GM18517 (cell line): ENCODE results near the gene CLINT1.

ENCODE experiments used
- ATAC-seq: cut with Tn5 transposase; IDR thresholded peaks from one replicate; pipeline ENCODE4 v1.9.1; 2021; ENCODE audit warnings: mild to moderate bottlenecking, moderate library complexity; ENCODE audit not compliant: unreplicated experiment

Gene CLINT1

GRCh38 chr5:157821822-157822622, 36.9 kb downstream of the CLINT1 start:
- no peak for ATAC-seq

- no peak for ATAC-seq
Measured at GRCh38 chr5:157821405-157821804, 37.5 kb downstream of the CLINT1 start.

- ATAC-seq = no peak
Measured at GRCh38 chr5:157820593-157821252, 38.2 kb downstream of the CLINT1 start.

DNA sequence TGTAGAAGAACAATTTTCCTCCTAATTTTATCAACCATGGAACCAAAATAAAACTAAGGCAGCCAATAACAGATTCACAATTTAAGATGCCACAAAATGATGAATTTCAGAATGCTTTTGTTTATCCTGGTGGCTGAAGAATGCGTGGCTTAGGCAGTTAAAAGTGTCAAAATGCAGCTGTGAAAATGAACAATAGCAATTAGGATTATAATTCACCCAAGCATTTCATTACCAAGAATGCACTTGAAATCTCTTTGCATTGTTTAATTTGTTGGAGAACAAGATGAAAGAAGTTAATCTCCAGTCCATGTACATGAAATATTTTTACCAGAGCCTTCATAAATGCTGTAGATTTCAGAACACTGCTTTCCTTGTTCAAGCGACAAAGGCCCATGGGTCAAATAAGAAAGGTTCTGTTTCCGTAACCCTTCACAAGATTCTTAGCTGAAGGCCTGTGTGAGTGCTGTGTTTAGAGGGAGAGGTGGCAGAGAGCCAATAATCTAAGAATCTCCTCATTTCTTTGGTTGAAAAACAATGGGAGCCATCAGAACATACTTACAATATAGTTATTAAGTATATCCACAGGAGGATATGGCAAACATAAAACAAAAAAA, 39.3 kb downstream of the CLINT1 start:
- ATAC-seq = no peak

GRCh38 chr5:157818368-157818767, 40.6 kb downstream of the CLINT1 start:
- no peak for ATAC-seq

GRCh38 chr5:157817928-157818327, 41.0 kb downstream of the CLINT1 start:
- ATAC-seq = no peak

DNA sequence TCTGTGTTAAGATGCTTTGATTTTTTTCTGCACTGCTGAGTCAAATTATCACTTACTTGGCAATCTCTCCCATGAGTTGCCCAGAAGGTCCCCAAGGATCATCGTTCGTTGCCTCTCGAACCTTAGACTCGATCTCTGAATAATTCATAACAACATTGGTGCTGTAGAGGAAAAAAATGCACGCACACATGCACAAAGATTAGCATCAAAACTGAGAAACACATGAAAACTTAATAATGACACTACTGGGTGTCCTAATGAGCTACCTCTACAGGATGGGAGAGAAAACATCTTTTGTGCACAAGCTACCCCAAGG, 41.6 kb downstream of the CLINT1 start:
- ATAC-seq = no peak

- no peak for ATAC-seq
Measured at GRCh38 chr5:157816682-157817386, 42.1 kb downstream of the CLINT1 start.

DNA sequence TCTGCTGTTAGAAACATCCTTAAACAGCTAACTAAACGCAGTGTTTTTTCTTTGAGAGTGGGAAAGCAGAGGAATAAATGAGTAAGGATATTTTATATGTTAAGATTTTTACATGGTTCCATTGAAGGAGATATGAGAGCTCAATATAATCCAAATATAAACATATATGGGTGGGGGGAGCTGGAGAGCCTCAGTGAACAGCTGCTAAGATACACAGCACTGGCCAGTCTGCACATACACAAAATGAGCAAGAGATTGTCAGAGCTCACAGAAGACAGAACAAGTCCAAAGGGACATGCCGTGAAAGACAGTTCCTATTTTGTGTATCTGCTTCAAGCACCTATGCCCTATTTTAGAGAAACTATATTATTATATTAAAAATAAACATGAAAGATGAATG, 46.9 kb downstream of the CLINT1 start:
- ATAC-seq = no peak

- no peak for ATAC-seq
Measured at GRCh38 chr5:157808043-157808442, 50.9 kb downstream of the CLINT1 start.

DNA sequence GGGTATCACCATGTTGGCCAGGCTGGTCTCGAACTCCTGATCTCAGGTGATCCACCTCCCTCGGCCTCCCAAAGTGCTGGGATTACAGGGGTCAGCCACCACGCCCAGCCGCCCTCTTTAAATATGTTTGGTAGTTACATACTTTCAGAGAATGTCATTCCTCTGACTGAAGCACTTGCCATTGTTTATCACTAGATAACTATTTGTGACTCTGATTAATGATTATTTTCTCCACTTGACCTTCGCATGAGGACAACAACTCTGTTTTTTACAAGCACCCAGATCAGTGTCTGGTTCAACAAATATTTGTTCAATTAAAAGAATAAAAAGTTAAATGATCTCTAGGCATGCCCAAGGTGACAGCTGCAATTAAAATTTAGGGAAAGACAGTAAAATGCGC, 56.2 kb downstream of the CLINT1 start:
- no peak for ATAC-seq

DNA sequence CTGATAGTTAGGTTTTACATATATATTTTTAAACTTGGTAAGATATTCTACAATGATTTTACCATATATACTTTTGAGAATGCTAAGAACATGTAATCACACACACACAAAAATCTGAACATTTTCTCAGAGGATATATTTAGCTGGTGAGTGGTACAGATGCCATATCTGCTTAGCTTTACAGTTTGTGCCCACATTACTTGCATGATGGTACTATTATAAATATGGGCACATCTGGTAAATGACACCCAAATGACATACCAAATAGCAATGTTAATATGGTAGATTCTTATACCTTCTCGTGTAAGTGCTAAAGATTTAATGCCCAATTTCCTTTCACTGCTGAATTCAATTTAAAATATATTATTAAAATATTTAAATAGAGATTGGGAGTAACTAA, 58.8 kb downstream of the CLINT1 start:
- ATAC-seq = no peak

- no peak for ATAC-seq
Measured at GRCh38 chr5:157799578-157799977, 59.4 kb downstream of the CLINT1 start.

GRCh38 chr5:157793301-157793700, 65.6 kb downstream of the CLINT1 start:
- ATAC-seq = no peak

GRCh38 chr5:157785801-157786200, 73.1 kb downstream of the CLINT1 start:
- no peak for ATAC-seq

DNA sequence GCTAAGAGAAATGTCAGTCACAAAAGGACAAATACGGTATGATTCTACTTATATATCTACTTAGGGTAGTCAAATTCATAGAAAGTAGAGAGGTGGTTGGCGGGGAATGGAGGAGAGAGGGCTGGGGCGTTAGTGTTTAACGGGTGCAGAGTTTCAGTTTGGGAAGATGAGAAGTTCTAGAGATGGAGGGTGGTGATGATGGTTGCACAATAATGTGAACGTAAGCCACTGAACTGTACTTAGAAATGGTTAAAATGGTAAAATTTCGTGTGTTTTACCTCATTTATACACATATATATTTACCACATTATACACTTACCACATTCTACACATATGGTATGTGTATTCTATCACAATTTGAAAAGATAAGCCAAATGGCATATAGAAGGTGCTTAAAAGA, 79.7 kb downstream of the CLINT1 start:
- no peak for ATAC-seq

- ATAC-seq = no peak
Measured at GRCh38 chr5:157778121-157778805, 80.7 kb downstream of the CLINT1 start.

- no peak for ATAC-seq
Measured at GRCh38 chr5:157772127-157772526, 86.8 kb downstream of the CLINT1 start.

DNA sequence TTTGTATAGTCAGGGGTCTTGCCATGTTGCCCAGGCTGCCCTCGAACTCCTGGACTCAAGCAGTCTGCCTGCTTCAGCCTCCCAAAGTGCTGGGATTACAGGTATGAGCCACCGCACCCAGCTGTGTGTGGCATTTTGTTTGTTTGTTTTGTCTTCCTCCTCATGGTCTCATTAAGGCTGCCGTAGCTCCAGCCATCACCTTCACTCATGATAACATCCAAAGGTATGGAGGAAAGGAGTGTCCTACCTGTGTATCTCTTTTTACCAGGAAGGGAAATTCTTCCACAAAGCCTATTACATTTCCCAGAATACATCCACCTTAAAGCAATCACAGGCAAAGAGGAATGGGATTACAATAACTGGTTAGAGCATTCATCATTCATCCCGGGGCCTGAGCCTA, 88.3 kb downstream of the CLINT1 start:
- no peak for ATAC-seq

- ATAC-seq = no peak
Measured at GRCh38 chr5:157767689-157768088, 91.3 kb downstream of the CLINT1 start.

DNA sequence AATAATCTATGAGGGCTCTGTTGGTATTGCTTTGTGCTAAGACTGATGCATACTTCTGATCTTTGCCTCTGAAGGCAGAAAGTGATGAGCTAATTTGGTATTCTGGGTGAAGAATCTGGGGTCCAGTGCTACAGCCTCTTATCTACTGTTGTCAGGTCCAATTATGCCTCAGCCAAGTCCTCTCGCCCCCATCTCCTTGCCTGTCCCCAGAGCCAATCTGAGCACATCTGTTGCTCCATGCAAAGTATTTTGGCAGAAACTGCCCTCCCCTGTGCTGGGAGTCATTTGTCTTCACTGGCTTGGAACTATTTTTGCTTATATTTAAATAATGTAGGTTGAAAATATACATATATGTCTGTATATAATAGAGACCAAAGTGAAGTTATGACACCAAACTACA, 92.0 kb downstream of the CLINT1 start:
- ATAC-seq = no peak
